NCI-H748 treated with DMSO at 0.1 percent for 48 hours (cell line): ENCODE results near the gene KRTAP5-4.
"Not testable (repeated sequence)": the region's sequence is repeated elsewhere in the genome, so short reads cannot be mapped to it uniquely, and the experiment has no call there.

Source experiments
- DNase-seq: peaks from one replicate; lab custom pipeline; 2025; lab: John Stamatoyannopoulos, UW

The KRTAP5-4 gene

GRCh38 chr11:1637628-1638027 lies 15.7 kb upstream of the KRTAP5-4 start:
- no peak for DNase-seq

GRCh38 chr11:1636291-1636950 lies 14.5 kb upstream of the KRTAP5-4 start:
- DNase-seq = no peak

- no peak for DNase-seq
These were observed 11.9 kb upstream of the KRTAP5-4 start for GRCh38 chr11:1633864-1634263.

- DNase-seq = no peak
These were observed 10.2 kb upstream of the KRTAP5-4 start for GRCh38 chr11:1632053-1632714.

- no peak for DNase-seq
These were observed 9.2 kb upstream of the KRTAP5-4 start for GRCh38 chr11:1631066-1631568.

GRCh38 chr11:1630271-1630670 lies 8.3 kb upstream of the KRTAP5-4 start:
- no peak for DNase-seq

- DNase-seq = no peak
These were observed 7.6 kb upstream of the KRTAP5-4 start, which contains the start of gene KRTAP5-5 for GRCh38 chr11:1629326-1630185. TSS of gene KRTAP5-5 (plus strand) at chr11:1629775. CDS start at chr11:1629841, 66 bp downstream.

GRCh38 chr11:1628506-1629325 lies 6.8 kb upstream of the KRTAP5-4 start:
- DNase-seq = no peak

- DNase-seq = no peak
These were observed 3.6 kb upstream of the KRTAP5-4 start for GRCh38 chr11:1625541-1625940.

- DNase-seq = no peak
These were observed 2.7 kb upstream of the KRTAP5-4 start for GRCh38 chr11:1624621-1625020.

- peak; percentile 22 for DNase-seq
These were observed 1.8 kb upstream of the KRTAP5-4 start for GRCh38 chr11:1623716-1624115.

- no peak for DNase-seq
These were observed 2.5 kb downstream of the KRTAP5-4 start for GRCh38 chr11:1619449-1619848.

GRCh38 chr11:1618231-1618630 lies 3.7 kb downstream of the KRTAP5-4 start:
- no peak for DNase-seq

GRCh38 chr11:1608363-1608762 lies 13.6 kb downstream of the KRTAP5-4 start, which contains the start of gene KRTAP5-3:
TSS of gene KRTAP5-3 (minus strand) at chr11:1608463. CDS start at chr11:1608385, 78 bp downstream.
- peak; percentile 33 for DNase-seq

- not testable (repeated sequence) for DNase-seq
These were observed 14.0 kb downstream of the KRTAP5-4 start for GRCh38 chr11:1607901-1608300.

- not testable (repeated sequence) for DNase-seq
These were observed 14.6 kb downstream of the KRTAP5-4 start for GRCh38 chr11:1607156-1607845.

- DNase-seq = not testable (repeated sequence)
These were observed 16.0 kb downstream of the KRTAP5-4 start for GRCh38 chr11:1605923-1606322.

- no peak for DNase-seq
These were observed 17.2 kb downstream of the KRTAP5-4 start for GRCh38 chr11:1604711-1605110.

- DNase-seq = no peak
These were observed 17.8 kb downstream of the KRTAP5-4 start for GRCh38 chr11:1604181-1604580.

GRCh38 chr11:1603629-1604028 lies 18.3 kb downstream of the KRTAP5-4 start:
- no peak for DNase-seq

GRCh38 chr11:1601663-1602062 lies 20.3 kb downstream of the KRTAP5-4 start:
- not testable (repeated sequence) for DNase-seq
